DND-41 (cell line): ENCODE data around the gene WDR38.
"Not testable (repeated sequence)": the region's sequence is repeated elsewhere in the genome, so short reads cannot be mapped to it uniquely, and the experiment has no call there.

Experiments used
- ATAC-seq: fragments of 200-7000 bp; cut with Tn5 transposase; 3 replicates; pipeline ENCODE4 v1.9.1; 2021; ENCODE audit warnings: low read depth; ENCODE audit not compliant: insufficient read depth
- DNase-seq: peaks from one replicate; pipeline ENCODE4 v3.0.0-alpha.2; 2020
- H2AFZ ChIP-seq: 2 replicates; pipeline ENCODE4 v1.6.0; 2012; ENCODE audit warnings: low read depth, low read length
- H3K27ac ChIP-seq: 2 replicates; pipeline ENCODE4 v1.5.1; 2012; ENCODE audit warnings: low read length, inconsistent platforms
- H3K27me3 ChIP-seq: fragments of 200-600 bp; sonication (generic); 2 replicates; pipeline ENCODE4 v1.6.0; 2012; ENCODE audit warnings: low read length, mild to moderate bottlenecking, inconsistent platforms; ENCODE audit not compliant: insufficient read depth, poor library complexity
- H3K36me3 ChIP-seq: 2 replicates; pipeline ENCODE4 v1.5.1; 2012; ENCODE audit warnings: low read length, inconsistent platforms; ENCODE audit not compliant: insufficient read depth
- H3K4me1 ChIP-seq: 2 replicates; pipeline ENCODE4 v1.5.1; 2012; ENCODE audit warnings: mild to moderate bottlenecking, low read length; ENCODE audit not compliant: insufficient read depth
- H3K4me2 ChIP-seq: 2 replicates; pipeline ENCODE4 v1.6.0; 2012; ENCODE audit warnings: mild to moderate bottlenecking, moderate library complexity, low read length, inconsistent platforms; ENCODE audit not compliant: insufficient read depth
- H3K4me3 ChIP-seq, 2 experiments: fragments of 200-600 bp in 1 of 2; shearing (Covaris generic) in 1 of 2; 2 replicates each; pipeline ENCODE4 v1.5.1; 2012 to 2016; ENCODE audit warnings: inconsistent platforms in 2 of 2, low read length in 2 of 2, mild to moderate bottlenecking in 2 of 2, low read depth in 1 of 2, moderate library complexity in 1 of 2
- H3K79me2 ChIP-seq: 2 replicates; pipeline ENCODE4 v1.6.0; 2012; ENCODE audit warnings: low read length, inconsistent platforms; ENCODE audit not compliant: insufficient read depth
- H3K9ac ChIP-seq: 2 replicates; pipeline ENCODE4 v1.6.0; 2012; ENCODE audit warnings: low read depth, mild to moderate bottlenecking, inconsistent platforms, low read length, moderate library complexity
- H3K9me3 ChIP-seq: 2 replicates; pipeline ENCODE4 v1.5.1; 2012; ENCODE audit warnings: low read length, moderate library complexity, mild to moderate bottlenecking, inconsistent platforms; ENCODE audit not compliant: insufficient read depth, severe bottlenecking
- H4K20me1 ChIP-seq: 2 replicates; pipeline ENCODE4 v1.6.0; 2012; ENCODE audit warnings: low read length; ENCODE audit not compliant: insufficient read depth
- CTCF ChIP-seq: IDR thresholded peaks from 2 replicates; pipeline ENCODE4 v1.5.1; 2012; ENCODE audit warnings: borderline replicate concordance, low read length, moderate library complexity, mild to moderate bottlenecking; ENCODE audit not compliant: poor library complexity, severe bottlenecking; ENCODE audit errors: extremely low read depth
- EZH2 ChIP-seq: IDR thresholded peaks from 3 replicates; pipeline ENCODE4 v1.6.1; 2012; ENCODE audit warnings: borderline replicate concordance, low read depth, mild to moderate bottlenecking, moderate library complexity, low read length, inconsistent platforms; ENCODE audit not compliant: severe bottlenecking

WDR38 gene

DNA sequence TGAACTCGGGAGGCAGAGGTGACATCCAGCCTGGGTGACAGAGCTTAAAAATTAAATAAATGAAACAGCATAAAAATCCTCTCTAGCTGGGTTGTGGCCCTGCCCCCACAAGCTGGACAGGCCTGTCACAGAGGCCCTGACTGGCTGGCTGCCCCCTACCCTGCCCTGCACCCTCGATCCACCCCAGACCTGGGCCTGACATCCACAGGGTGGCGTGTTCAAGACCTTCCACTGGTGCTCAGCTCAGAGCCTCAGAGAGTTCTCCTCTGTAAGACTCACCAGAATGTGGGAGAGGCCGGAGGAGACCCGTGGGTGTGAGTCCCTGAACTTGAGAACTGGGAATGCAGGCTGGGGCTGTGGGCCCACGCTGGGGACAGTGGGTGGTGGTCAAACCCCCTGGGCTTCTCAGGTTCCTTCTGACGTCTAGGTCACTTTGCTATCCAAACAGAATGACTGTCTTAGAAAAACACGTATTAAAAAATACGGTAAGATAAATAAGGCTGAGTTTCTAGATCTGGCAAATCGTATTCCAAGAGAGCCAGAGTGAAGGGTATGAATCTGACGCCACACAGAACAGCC lies 9.7 kb upstream of the WDR38 start:
- Histone ChIP-seq H4K20me1 (no peaks in the 10 kb centered on the region), H3K4me3 (no peak overlapping the region), H3K4me2 (no peak overlapping the region), H3K36me3 (no peaks in the 10 kb centered on the region), H2AFZ (no peak overlapping the region), H3K9ac (no peak overlapping the region), H3K79me2 (no peaks in the 10 kb centered on the region), H3K27ac (no peak overlapping the region), H3K27me3 (no peaks in the 10 kb centered on the region), H3K4me1 (no peaks in the 10 kb centered on the region), H3K9me3 (no peaks in the 10 kb centered on the region)
- TF ChIP-seq CTCF = no peak
- TF ChIP-seq EZH2 = no peak
- ATAC-seq (no peak), DNase-seq (no peak)

- Histone ChIP-seq H3K4me2 (no peak overlapping the region), H3K27me3 (no peaks in the 10 kb centered on the region), H3K9me3 (no peaks in the 10 kb centered on the region), H3K4me1 (no peaks in the 10 kb centered on the region), H3K4me3 (no peak overlapping the region), H4K20me1 (no peaks in the 10 kb centered on the region), H3K79me2 (no peaks in the 10 kb centered on the region), H3K36me3 (no peaks in the 10 kb centered on the region), H3K27ac (no peak overlapping the region), H3K9ac (no peak overlapping the region), H2AFZ (no peak overlapping the region)
- TF ChIP-seq EZH2 = no peak
- TF ChIP-seq CTCF = no peak
- no peak for ATAC-seq
- DNase-seq = no peak
These were observed 9.0 kb upstream of the WDR38 start for GRCh38 chr9:124844291-124844690.

DNA sequence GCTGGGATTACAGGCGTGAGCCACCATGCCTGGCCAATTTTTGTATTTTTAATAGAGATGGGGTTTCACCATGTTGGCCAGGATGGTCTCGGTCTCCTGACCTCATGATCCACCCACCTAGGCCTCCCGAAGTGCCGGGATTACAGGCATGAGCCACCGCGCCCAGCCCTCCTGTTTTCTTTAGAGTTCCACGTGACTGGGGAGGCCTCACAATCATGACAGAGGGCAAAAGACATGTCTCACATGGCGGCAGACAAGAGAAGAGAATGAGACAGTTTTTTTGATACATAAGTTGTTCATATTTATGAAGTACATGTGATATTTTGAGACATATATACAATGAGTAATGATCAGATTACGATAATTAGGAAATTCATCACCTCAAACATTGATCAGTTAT lies 6.8 kb upstream of the WDR38 start:
- not testable (repeated sequence) for H4K20me1 ChIP-seq, H3K4me3 ChIP-seq, DNase-seq, ATAC-seq, H2AFZ ChIP-seq, H3K36me3 ChIP-seq, H3K27me3 ChIP-seq, H3K4me2 ChIP-seq, H3K9me3 ChIP-seq, H3K9ac ChIP-seq, H3K27ac ChIP-seq, H3K79me2 ChIP-seq, H3K4me1 ChIP-seq

DNA sequence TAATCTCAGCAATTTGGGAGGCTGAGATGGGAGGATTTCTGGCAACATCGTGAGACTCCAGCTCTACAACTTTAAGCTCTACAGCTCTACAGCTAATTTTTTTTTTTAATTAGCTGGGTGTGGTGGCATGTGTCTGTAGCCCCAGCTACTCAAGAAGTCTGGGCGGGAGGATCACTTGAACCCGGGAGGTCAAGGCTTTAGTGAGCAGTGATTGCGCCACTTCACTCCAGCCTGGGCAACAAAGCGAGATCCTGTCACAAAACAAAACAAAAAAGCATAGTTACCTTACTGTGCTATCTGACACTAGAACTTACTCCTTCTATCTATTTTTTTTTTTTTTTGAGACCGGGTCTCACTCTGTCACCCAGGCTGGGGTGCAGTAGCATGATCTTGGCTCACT lies 6.3 kb upstream of the WDR38 start:
- H4K20me1 ChIP-seq = no peaks in the 10 kb centered on the region
- no peak overlapping the region for H3K4me3 ChIP-seq
- no peak overlapping the region for H3K27ac ChIP-seq
- DNase-seq (no peak), ATAC-seq (no peak)
- no peak overlapping the region for H2AFZ ChIP-seq
- H3K4me1 ChIP-seq = peaks cover 1% of the 10 kb centered on the region
- no peaks in the 10 kb centered on the region for H3K79me2 ChIP-seq
- H3K9me3 ChIP-seq = no peaks in the 10 kb centered on the region
- no peak overlapping the region for H3K4me2 ChIP-seq
- TF ChIP-seq EZH2 (no peak), CTCF (no peak)
- no peaks in the 10 kb centered on the region for H3K36me3 ChIP-seq
- no peaks in the 10 kb centered on the region for H3K27me3 ChIP-seq
- H3K9ac ChIP-seq = no peak overlapping the region
